Measurements from ENCODE around the gene ZNF576.

GRCh38 chr19:43596842-43597461, 557 bp downstream of the ZNF576 start:
- TF ChIP-seq CTCF (IDR thresholded peaks at IDR 0.05; ENCODE audit: poor library complexity, severe bottlenecking), result no peak
- TF ChIP-seq EP300 (conservative IDR thresholded peaks at IDR 0.05; ENCODE audit: poor library complexity, severe bottlenecking), result no peak
- TF ChIP-seq EZH2 (IDR thresholded peaks at IDR 0.05; ENCODE audit: borderline replicate concordance, insufficient read depth, low read length, poor library complexity, severe bottlenecking), result no peak
- TF ChIP-seq, protein P1, sequence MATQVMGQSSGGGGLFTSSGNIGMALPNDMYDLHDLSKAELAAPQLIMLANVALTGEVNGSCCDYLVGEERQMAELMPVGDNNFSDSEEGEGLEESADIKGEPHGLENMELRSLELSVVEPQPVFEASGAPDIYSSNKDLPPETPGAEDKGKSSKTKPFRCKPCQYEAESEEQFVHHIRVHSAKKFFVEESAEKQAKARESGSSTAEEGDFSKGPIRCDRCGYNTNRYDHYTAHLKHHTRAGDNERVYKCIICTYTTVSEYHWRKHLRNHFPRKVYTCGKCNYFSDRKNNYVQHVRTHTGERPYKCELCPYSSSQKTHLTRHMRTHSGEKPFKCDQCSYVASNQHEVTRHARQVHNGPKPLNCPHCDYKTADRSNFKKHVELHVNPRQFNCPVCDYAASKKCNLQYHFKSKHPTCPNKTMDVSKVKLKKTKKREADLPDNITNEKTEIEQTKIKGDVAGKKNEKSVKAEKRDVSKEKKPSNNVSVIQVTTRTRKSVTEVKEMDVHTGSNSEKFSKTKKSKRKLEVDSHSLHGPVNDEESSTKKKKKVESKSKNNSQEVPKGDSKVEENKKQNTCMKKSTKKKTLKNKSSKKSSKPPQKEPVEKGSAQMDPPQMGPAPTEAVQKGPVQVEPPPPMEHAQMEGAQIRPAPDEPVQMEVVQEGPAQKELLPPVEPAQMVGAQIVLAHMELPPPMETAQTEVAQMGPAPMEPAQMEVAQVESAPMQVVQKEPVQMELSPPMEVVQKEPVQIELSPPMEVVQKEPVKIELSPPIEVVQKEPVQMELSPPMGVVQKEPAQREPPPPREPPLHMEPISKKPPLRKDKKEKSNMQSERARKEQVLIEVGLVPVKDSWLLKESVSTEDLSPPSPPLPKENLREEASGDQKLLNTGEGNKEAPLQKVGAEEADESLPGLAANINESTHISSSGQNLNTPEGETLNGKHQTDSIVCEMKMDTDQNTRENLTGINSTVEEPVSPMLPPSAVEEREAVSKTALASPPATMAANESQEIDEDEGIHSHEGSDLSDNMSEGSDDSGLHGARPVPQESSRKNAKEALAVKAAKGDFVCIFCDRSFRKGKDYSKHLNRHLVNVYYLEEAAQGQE (IDR thresholded peaks at IDR 0.05; ENCODE audit: borderline replicate concordance), result no peak
- TF ChIP-seq POLR2AphosphoS5 (IDR thresholded peaks at IDR 0.05), result no peak
- TF ChIP-seq SMC3 (conservative IDR thresholded peaks at IDR 0.05; ENCODE audit: poor library complexity), result no peak
- TF ChIP-seq MXI1 (conservative IDR thresholded peaks at IDR 0.05; ENCODE audit: poor library complexity, severe bottlenecking), result no peak
- no peak for TF ChIP-seq TAF1 (IDR thresholded peaks at IDR 0.05; ENCODE audit: low read depth)
